GM18907 (cell line): ENCODE data around the gene SH3RF2.
"Not testable (repeated sequence)": the region's sequence is repeated elsewhere in the genome, so short reads cannot be mapped to it uniquely, and the experiment has no call there.

ENCODE experiments used
- ATAC-seq: cut with Tn5 transposase; IDR thresholded peaks from one replicate; pipeline ENCODE4 v1.9.1; 2021; ENCODE audit warnings: mild to moderate bottlenecking, moderate library complexity; ENCODE audit not compliant: unreplicated experiment

The SH3RF2 gene, protein sequence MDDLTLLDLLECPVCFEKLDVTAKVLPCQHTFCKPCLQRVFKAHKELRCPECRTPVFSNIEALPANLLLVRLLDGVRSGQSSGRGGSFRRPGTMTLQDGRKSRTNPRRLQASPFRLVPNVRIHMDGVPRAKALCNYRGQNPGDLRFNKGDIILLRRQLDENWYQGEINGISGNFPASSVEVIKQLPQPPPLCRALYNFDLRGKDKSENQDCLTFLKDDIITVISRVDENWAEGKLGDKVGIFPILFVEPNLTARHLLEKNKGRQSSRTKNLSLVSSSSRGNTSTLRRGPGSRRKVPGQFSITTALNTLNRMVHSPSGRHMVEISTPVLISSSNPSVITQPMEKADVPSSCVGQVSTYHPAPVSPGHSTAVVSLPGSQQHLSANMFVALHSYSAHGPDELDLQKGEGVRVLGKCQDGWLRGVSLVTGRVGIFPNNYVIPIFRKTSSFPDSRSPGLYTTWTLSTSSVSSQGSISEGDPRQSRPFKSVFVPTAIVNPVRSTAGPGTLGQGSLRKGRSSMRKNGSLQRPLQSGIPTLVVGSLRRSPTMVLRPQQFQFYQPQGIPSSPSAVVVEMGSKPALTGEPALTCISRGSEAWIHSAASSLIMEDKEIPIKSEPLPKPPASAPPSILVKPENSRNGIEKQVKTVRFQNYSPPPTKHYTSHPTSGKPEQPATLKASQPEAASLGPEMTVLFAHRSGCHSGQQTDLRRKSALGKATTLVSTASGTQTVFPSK

DNA sequence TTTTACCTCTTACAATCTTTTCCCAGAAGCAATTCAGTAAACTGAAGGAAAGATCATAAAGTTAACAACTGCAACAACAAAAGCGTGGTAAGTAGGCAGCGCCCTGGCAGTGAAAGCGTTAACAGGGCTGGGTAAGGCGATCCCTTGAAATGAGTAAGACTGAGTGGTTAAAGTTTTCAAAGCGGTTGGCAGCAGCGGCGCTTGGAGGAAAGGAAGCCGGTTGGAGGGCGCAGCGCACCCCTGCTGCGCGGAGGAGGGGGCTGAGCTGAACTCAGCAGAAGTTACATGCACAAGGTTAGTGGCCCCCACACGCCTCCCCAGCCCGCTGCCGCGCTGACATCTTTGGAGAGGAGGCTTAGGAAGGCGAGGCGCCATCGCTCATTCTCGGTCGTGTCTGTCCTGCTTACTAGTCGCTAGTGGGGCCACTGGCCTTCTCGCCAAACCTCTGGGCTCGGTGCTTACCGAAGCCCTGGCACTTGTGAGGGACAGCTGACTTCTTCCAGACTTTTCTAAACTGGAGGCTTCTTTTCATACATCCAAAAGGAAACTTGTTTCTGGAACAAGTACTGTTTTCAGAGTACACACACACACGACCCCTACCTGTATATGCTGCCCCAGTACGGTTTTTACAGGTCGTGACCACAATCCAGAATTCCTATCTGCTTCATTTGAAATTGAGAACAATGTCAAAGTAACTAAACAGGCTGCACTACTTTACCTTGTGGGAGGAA lies at the start of gene SH3RF2:
Gene SH3RF2 (plus strand): TSS at position 178 of the 731 bp plus-strand sequence. CDS start 1,351 bp downstream, outside the sequence.
- no peak for ATAC-seq

DNA sequence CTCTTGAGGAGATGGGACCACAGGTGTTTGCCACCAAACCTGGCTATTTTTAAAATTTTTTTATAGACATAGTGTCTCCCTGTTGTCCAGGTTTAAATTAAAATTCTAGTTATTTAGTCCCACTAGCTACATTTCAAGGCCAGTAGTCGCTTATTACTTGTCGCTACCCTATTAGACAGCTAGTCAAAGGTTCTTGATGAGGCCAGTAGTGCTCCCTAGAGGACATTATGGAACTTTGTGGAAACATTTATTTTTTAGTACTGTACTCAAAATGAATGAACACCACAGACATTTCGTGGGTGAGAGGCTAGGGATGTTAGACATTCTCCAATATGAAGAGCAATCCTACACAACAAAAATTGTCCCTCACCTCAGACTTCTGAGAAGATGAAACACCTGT lies 49.2 kb upstream of the SH3RF2 start:
- no peak for ATAC-seq

DNA sequence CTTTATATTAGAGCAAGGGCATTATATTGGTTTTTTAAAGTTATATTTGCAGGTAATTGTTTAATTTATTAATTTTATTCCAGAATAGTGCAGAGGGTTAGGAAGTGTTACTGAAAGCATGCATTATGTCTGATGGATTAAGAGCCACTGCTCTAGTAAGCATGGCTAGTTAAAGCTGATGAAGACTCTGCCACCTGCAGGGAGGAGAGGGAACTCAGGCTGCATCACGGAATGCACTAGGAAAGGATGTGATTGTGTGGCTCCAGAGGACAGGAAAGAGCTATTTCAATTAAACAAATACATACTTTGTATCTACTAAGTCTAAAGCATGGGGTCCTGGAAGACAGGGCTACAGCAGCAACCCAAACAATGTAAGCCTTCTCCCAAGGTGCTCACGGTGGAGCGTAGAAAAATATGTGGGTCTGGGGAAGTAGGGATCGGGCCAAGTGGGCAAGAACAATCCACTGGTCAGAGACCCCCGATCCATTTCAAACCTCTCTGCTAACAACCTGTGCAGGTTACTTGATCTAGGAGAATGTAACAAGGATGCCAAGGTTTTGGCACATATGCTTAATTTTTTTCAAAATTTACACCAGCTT lies 48.3 kb upstream of the SH3RF2 start:
- ATAC-seq = no peak

DNA sequence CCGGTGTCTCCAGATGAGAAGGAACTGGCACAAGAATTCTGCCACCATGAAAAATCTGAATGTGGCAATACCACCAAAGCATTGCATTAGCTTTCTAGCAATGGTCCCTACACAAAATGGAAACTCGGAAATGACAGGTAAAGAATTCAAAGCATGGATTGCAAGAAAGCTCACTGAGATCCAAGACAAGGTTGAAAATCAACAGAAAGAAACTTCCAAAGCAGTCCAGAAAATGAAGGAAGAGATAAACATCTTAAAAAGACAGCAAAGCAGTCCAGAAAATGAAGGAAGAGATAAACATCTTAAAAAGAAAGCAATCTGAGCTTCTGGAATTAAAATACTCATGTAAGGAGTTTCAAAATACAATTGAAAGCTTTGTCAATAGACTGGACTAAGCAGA lies 46.8 kb upstream of the SH3RF2 start:
- ATAC-seq = no peak

DNA sequence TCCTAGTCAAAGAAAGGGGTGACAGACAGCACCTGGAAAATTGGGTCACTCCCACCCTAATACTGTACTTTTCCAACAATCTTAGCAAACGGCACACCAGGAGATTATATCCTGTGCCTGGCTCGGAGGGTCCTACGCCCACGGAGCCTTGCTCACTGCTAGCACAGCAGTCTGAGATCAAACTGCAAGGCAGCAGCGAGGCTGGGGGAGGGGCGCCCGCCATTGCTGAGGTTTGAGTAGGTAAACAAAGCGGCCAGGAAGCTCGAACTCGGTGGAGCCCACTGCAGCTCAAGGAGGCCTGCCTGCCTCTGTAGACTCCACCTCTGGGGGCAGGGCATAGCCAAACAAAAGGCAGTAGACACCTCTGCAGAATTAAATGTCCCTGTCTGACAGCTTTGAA lies 45.0 kb upstream of the SH3RF2 start:
- ATAC-seq = not testable (repeated sequence)

DNA sequence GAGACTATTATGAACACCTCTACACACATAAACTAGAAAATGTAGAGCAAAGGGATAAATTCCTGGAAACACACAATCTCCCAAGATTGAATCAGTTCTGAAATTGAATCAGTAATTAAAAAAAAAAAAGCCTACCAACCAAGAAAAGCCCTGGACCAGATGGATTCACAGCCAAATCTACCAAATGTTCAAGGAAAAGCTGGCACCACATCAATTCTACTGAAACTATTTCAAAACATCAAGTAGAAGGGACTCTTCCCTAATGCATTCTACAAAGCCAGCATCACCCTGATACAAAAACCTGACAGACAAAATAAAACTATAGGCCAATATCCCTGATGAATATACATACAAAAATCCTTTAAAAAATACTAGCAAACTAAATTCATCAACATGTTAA lies 38.2 kb upstream of the SH3RF2 start:
- ATAC-seq = no peak

DNA sequence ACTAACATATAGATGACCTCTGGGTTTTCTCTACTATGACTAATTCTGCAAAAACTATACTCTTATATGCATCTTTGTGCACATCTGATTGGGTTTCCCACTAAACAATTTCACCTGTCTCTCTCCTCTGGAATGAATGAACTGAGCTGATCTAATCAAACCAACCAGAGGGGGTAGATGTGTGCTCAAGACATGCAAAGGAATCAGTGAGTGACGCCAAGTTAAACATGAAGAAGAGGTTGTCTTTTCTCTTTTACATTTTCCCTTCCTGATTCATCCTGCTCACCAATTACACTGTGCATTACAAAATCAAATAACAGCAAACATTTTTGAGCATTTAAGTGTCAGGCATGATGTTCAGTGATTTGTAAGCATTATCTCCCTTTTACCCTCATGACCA lies 34.0 kb upstream of the SH3RF2 start:
- ATAC-seq = no peak

DNA sequence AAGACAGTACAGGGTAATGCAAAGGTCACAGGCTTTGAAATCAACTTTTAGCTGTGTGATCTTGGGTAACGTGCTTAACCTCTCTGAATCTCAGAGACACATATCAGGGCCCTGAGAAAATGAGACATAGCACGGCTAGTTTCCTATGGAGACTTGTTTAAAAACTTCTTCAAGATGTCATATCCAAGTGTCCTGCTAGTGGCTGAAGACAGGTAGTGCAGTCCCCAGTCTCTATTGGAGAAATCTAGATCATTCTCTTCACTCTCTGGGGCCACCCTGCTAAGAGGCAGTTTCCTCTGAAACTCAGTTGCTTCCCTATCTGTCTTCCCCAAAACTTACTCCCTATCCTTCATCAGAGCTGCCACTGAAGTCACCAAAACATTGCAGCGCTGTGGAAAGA lies 33.3 kb upstream of the SH3RF2 start:
- no peak for ATAC-seq

DNA sequence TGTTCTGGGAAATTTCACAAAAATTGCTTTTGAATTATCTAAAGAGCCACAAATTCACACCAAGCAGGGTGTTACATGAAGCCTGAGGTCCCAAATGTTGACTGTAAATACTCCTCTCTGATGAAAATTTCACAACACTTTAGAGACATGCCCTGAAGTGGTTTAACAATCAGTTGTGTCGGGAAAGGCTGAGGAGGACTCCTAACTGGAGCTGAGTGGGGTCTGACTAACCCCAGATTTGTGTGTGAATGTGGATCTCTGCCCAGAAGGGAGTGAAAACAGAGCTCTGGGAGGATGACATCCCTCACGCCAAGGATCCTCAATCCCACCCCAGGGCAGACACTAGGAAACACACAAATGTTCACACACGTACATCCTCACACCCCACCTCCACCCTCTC lies 32.5 kb upstream of the SH3RF2 start:
- no peak for ATAC-seq

DNA sequence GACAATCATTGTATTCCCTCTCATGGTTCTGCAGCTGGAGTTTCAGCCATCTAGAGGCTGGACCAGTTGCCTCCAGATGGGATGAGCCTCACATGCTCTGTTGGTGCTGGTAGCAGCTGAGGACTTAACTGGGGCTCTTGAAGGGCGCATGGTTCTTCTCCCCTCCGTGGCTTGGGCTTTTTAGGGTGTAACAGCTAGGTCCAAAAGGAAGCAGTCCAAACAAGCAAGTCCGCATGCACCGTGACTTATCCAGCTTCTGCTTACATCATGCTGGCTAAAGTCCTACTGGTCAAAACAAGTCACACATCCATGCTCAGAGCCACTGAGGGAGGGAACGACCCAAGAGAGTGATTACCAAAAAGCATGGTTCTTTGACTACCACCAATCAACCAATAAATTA lies 31.6 kb upstream of the SH3RF2 start:
- ATAC-seq = no peak

DNA sequence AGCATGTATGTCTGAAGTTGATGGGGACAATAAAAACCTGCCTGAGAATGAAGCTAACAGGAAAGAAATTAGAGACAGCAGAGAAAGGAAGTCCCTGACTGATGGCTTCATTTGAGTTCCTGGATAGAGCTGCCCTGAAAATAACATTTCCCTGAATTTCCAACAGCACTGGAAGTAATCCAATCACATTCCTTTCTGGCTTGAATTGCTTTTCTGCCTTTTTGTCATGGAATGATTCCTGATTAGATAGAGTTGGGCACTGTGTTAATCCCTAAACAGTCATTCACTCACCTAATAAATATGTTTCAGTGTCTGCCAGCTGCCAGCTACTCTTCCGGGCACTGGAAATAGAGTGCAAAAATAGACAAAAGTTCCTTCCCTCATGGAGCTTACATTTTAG lies 30.0 kb upstream of the SH3RF2 start:
- no peak for ATAC-seq

DNA sequence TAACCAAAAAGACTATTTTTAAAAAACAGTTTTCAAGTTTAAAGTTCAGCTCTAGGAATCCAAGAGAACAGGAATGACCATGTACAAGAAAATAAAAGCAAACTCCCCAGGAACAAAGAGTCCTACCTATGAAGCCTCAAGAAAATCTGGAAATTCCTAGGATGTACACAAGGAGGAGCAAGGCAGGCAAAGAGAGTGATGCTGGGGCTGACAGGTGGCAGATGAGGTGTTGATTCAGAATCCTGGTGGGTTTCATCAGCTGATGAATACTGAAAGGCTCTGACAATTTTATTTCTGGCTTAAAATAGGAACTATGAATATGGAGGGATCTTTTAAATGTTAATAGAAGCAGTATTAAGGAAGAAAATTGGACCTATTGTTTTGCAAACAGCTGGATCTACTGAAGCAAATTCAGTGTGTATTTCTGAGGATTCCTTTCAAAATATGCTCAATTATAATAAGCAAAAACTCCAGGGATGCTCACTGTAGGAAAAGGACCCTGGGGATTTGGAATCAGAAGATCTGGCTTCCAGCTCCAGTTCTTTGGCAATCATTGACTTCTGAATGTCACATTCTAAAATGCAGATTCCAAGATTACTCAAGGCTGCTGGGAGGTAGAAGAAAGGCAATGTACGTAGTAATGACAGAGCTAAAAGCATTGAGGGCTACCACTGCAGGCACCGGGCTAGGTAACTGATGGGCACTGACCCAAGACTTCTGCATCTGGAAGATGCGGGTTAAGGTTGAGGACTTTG lies 28.0 kb upstream of the SH3RF2 start:
- no peak for ATAC-seq

DNA sequence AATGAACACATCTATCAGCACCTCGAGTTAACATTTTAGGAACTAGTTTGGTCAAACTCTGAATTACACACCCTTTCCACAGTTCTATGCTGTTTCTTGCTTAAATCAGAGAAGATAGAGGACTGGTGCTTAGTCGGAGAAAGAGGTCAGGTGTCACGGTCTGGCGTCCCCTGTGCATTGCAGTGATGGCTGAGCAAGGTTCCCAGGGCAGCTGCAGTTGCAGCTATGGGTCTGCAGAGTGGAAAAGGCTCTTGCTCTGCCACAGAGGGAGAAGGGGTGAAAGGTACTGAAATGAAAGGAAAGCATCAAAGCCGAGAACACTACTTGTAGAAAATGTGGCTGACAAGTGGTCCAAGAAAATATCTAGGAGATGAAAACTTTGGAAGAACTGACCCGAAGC lies 25.2 kb upstream of the SH3RF2 start:
- no peak for ATAC-seq

DNA sequence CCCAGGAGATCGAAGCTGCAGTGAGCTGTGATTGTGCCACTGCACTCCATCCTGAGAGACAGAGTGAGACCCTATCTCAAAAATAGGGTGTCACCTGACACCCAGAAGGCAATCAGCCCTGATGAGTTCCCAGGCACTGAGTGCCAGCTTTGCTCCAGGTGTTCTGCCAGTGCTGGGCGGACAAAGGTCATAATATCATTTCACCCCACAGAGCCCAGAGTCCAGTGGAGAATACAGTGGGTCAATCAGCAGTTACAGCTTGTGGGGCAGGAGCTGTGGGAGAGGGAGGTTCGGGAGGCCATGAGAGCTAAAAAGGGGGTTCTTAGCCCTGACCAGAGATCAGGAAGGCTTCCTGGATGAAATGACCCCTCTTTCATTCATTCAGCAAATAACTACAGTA lies 24.4 kb upstream of the SH3RF2 start:
- no peak for ATAC-seq

DNA sequence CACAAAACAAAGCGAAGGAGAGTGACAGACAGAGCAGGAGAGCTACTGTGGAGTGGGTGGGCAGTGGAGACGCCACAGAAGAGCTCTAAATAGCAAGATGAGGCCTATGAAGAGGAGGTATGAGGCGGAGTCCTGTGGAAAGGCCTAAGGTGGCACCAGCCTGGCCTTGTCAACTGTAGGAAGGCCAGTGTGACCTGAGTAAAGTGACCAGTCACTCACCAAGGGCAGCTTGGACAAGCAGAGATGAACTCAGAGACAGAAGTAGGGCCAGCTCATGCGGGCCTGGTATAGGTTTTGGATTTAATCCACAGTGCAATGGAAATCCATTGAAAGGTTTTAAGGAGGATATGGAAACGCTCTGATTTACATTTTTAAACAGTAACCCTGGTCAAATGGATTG lies 23.8 kb upstream of the SH3RF2 start:
- ATAC-seq = no peak

DNA sequence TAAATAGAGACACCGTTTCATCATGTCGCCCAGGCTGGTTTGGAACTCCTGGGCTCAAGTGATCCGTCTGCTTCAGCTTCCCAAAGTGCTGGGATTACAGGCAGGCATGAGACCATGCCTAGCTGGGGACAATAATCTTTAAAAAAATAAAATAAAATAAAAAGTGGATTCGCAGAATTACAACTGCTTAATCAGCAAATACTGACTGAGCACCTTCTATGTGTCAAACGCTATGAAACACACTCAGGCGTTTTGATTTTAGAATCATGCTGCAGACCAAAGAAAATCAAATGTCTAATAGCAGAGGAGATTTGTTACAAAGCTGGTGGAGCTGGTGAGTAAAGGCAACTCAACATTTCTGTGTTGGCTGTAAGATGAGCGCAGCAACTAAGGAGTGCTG lies 22.7 kb upstream of the SH3RF2 start:
- no peak for ATAC-seq

DNA sequence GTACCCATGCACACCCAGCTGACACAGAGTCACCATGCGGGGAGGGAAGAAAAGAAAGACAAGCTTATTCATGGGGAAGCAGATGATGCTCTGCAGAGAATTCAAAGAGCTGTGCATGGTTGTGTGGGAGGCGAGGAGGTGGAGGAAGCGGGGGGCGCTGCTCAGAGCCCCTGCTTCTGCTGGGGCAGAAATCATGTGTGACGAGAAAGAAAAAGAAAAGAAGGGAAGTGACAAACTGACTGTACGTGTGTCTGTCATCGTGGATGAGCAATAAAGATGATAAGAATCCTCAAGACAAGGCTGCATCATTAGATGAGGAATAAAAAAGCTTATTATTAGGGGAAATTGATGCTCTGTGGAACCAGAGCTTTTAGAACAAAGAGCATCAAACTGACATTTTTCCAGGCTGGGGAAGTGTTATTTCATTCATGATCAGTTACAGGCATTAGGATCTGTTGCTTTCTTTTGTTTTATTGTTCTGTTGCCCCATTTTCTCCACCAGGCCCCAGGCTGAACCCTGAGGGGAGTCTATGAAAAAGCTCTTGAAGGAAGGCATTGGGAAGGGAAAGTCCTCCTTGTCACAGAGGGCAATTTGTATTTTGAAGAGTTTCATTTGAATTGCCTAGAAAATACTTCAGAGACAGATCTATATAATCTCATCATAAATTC lies 20.3 kb upstream of the SH3RF2 start:
- no peak for ATAC-seq

DNA sequence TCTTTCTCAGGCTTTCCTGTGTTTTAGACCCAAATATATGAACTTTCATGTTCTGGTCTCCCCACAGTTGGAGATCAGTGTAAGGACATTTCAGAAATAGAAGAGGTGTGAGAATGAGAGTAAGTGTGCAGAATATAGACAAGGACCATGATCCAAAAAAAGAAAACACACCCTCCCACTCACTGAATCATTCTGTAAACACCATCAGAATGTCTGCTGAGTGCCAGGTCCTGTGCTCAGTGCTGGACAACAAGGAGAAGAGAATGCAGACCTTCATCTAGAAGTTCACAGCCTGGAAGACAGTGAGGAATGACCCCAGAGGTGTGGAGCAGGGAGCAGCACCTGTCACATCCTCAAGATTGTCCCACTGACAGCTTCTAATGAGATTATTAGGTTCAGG lies 19.1 kb upstream of the SH3RF2 start:
- no peak for ATAC-seq

DNA sequence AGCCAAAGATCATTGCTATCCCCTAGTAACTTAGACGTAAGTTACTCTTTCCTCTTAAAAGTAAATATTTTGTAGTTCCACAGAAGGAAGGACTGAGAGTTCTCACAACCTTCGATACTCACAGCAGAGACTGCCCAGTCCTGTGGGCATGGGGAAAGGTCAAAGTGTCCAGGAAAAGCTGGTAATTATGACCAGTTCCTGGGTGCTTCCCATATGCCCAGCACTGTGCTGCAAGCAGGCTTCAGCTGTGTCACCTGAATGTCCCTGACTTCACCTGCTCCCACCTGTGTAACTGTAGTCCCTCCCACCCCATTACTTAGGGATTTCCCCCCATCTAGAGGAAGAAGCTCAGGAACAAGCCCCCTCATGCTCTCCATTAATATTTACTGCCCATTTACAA lies 18.0 kb upstream of the SH3RF2 start:
- ATAC-seq = no peak

DNA sequence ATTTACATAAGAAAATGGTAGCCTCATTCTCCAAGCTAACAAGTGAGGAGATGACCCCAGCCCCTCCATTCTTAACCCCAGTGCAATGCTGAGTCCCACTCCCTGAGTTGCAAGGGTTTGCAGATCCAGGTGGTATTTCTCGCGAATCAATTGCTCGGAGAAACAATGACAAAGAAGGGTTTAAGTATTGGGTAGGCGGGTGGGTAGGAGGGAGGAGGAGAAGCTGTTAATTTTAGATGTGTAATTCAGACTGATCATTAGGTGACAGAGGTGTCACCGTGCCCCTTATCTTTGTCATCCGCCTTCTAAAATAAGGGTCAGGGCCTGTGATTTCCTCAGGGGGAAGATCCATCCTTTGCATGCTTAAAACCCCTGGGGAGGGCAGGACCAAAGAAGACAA lies 17.0 kb upstream of the SH3RF2 start:
- no peak for ATAC-seq
